K562 (cell line): Measurements from ENCODE around the gene GALNT5. TPM values are rescaled to one million over a fixed set of nuclear protein-coding genes. Genes with fewer than 3 reads are reported as not detected.

Source experiments
- AFF1 ChIP-seq, 2 experiments: fragments of 450-650 bp; IDR thresholded peaks; 2 replicates each; pipeline ENCODE4 v1.6.1; 2018; ENCODE audit warnings: mild to moderate bottlenecking in 2 of 2, low read depth in 1 of 2; ENCODE audit not compliant: partially characterized antibody in 2 of 2
- BHLHE40 ChIP-seq: IDR thresholded peaks from 2 replicates; pipeline ENCODE4 v1.6.1; 2011; ENCODE audit warnings: low read length, improper control_type of control experiment
- CREM ChIP-seq: IDR thresholded peaks from 2 replicates; pipeline ENCODE4 v1.6.1; 2014; ENCODE audit warnings: antibody characterized with exemption, low read depth
- FOXK2 ChIP-seq, 2 experiments: fragments of 450-650 bp; IDR thresholded peaks in 1 of 2; conservative IDR thresholded peaks in 1 of 2; 2 replicates each; pipeline ENCODE4 v1.6.1; 2016; ENCODE audit warnings: low read depth in 2 of 2, mild to moderate bottlenecking in 1 of 2
- NR2C2 ChIP-seq, 2 experiments: fragments of 200-800 bp in 1 of 2; sonication (Bioruptor generic) in 1 of 2; sonication (generic) in 1 of 2; formaldehyde crosslinking in 1 of 2; IDR thresholded peaks; 2 replicates each; pipeline versions ENCODE4 v1.6.1 to v1.8.0; 2016 to 2022; ENCODE audit warnings: mild to moderate bottlenecking in 1 of 2, missing compliant biosample characterization in 1 of 2, missing genetic modification characterization in 1 of 2, missing genetic modification reagents in 1 of 2
- NR2F6 ChIP-seq: fragments of 450-650 bp; formaldehyde crosslinking; IDR thresholded peaks from 2 replicates; pipeline ENCODE4 v1.4.0; 2020; ENCODE audit warnings: mild to moderate bottlenecking
- POLR3G ChIP-seq: IDR thresholded peaks from 2 replicates; pipeline ENCODE4 v1.6.1; 2011; ENCODE audit not compliant: insufficient read length, insufficient replicate concordance; ENCODE audit errors: extremely low read depth
- ZBTB17 ChIP-seq: fragments of 450-650 bp; formaldehyde crosslinking; IDR thresholded peaks from 2 replicates; pipeline ENCODE4 v1.4.0; 2020; ENCODE audit warnings: mild to moderate bottlenecking
- ZC3H11A ChIP-seq: IDR thresholded peaks from 2 replicates; pipeline ENCODE4 v1.6.1; 2012; ENCODE audit warnings: low read depth, low read length, improper control_type of control experiment
- ZNF140 ChIP-seq: fragments of 250-450 bp; sonication (Bioruptor Pico); IDR thresholded peaks from 2 replicates; pipeline ENCODE4 v1.8.0; 2021; ENCODE audit warnings: moderate library complexity, mild to moderate bottlenecking, inconsistent platforms
- ZNF165 ChIP-seq: fragments of 250-450 bp; sonication (Bioruptor Pico); IDR thresholded peaks from 2 replicates; pipeline ENCODE4 v1.4.0; 2020; ENCODE audit warnings: borderline replicate concordance
- ZNF318 ChIP-seq, 2 experiments: fragments of 450-650 bp; IDR thresholded peaks; 2 replicates each; pipeline ENCODE4 v1.6.1; 2016; ENCODE audit warnings: mild to moderate bottlenecking in 2 of 2, borderline replicate concordance in 1 of 2, low read depth in 1 of 2, moderate library complexity in 1 of 2
- ZNF444 ChIP-seq: fragments of 250-450 bp; sonication (Bioruptor Pico); IDR thresholded peaks from 2 replicates; pipeline ENCODE4 v1.4.0; 2020; ENCODE audit warnings: mild to moderate bottlenecking, moderate library complexity
- ZNF644 ChIP-seq: fragments of 200-800 bp; sonication (Bioruptor generic); IDR thresholded peaks from 2 replicates; pipeline ENCODE4 v1.6.1; 2016; ENCODE audit warnings: low read depth, missing genetic modification characterization, missing compliant biosample characterization
- polyA plus RNA-seq, 8 experiments: library from polyadenylated mRNA; depleted of rRNA in 4 of 8; stranded (reverse) in 5 of 8; unstranded in 3 of 8; fragments of >200 nt; fragmentation: Nextera tagmentation in 2 of 8; fragmentation: Illumina TruSeq in 1 of 8; extraction: Ambion mirVana in 2 of 8; extraction: Trizol in 1 of 8; gene quantifications; 2 replicates each; pipeline versions ENCODE4 v1.2.1 to v1.2.3, GENCODE V29; 2011 to 2014; ENCODE audit warnings: inconsistent platforms in 1 of 8, missing spikeins in 1 of 8
- total RNA-seq, 7 experiments: library from RNA; depleted of rRNA in 6 of 7; stranded (reverse); fragments of >200 nt in 6 of 7; fragmentation: Illumina TruSeq in 2 of 7; extraction: Trizol in 2 of 7; gene quantifications; 2 replicates each; pipeline versions ENCODE4 v1.2.1 to v1.2.3, GENCODE V29; 2011 to 2021; ENCODE audit warnings: low replicate concordance in 1 of 7

The GALNT5 gene
- total and polyA plus RNA-seq, 9 of the 15 experiments (the other 6 are each of a cell fraction or from before 2014, with no cell fraction given) = 21.6 to 73.0 (median 54.7) TPM

GRCh38 chr2:157258520-157259326, 1.2 kb downstream of the GALNT5 start (continued):
- peak; percentile 90 for TF ChIP-seq ZBTB17
- TF ChIP-seq ZNF140 (CRISPR knock-in tag) = no peak
- TF ChIP-seq ZNF444 (CRISPR knock-in tag) = no peak
- peak; percentile 37; the same call in 1 of the 2 replicates for TF ChIP-seq ZNF644 (tag)
- TF ChIP-seq POLR3G = no peak
- no peak for TF ChIP-seq NR2C2 (CRISPR knock-in tag; IDR thresholded peaks at IDR 0.05)
- no peak; the same call in 1 of the 2 replicates for TF ChIP-seq NR2C2 (tag; IDR thresholded peaks at IDR 0.05)
- TF ChIP-seq NR2F6 (CRISPR knock-in tag) = no peak
- peak; percentile 52 for TF ChIP-seq BHLHE40
- TF ChIP-seq ZNF318 (IDR thresholded peaks at IDR 0.05; ENCODE audit: borderline replicate concordance in 1 of 2, low read depth in 1 of 2) = peak in 1 of 2 experiments; percentile 50; a peak in 1 of 4 replicates
- TF ChIP-seq ZC3H11A = no peak
- peak; percentile 66 for TF ChIP-seq CREM
- no peak for TF ChIP-seq ZNF165
- peak; percentile 81 to 92 for TF ChIP-seq AFF1 (IDR thresholded peaks at IDR 0.05; ENCODE audit: low read depth in 1 of 2, partially characterized antibody in 2 of 2)
- TF ChIP-seq FOXK2 (conservative IDR thresholded peaks at IDR 0.05 in 1 of 2, IDR thresholded peaks at IDR 0.05 in 1 of 2; ENCODE audit: low read depth in 2 of 2) = peak; percentile 58 to 66; a peak in 2 of 4 replicates
